GM12878 (cell line): ENCODE measurements around the gene SSUH2. TPM values are rescaled to one million over a fixed set of nuclear protein-coding genes. Genes with fewer than 3 reads are reported as not detected.

ENCODE experiments used
- ATAC-seq: fragments of 200-7000 bp; cut with Tn5 transposase; 3 replicates; pipeline ENCODE4 v1.9.1; 2020; ENCODE audit warnings: mild to moderate bottlenecking, moderate library complexity
- BruUV-seq: library from RNA; stranded (reverse); fragments of 400-500 nt; replicated peaks from 2 replicates; lab custom pipeline; 2021; lab: Mats Ljungman, UMichigan
- CTCF ChIA-PET: fragments of 300-600 bp; sonication (Branson Sonifier 250); formaldehyde crosslinking; extraction: SDS; loops from one replicate; lab custom pipeline; 2021; ENCODE audit warnings: inconsistent platforms; lab: Yijun Ruan, JAX
- POLR2A ChIA-PET: fragments of 350-600 bp; formaldehyde crosslinking; extraction: SDS; loops from one replicate; lab custom pipeline; 2021; ENCODE audit warnings: inconsistent platforms; lab: Charles Lee
- RAD21 ChIA-PET: fragments of 300-600 bp; sonication (Branson Sonifier 250); formaldehyde crosslinking; loops from one replicate; lab custom pipeline; 2023; ENCODE audit warnings: antibody characterized with exemption; ENCODE audit not compliant: unreplicated experiment; lab: Charles Lee
- SMC1A ChIA-PET: fragments of 300-600 bp; sonication (Branson Sonifier 250); formaldehyde crosslinking; loops from one replicate; lab custom pipeline; 2023; ENCODE audit not compliant: unreplicated experiment, uncharacterized antibody; lab: Charles Lee
- DNase-seq: peaks from one replicate; pipeline ENCODE4 v3.0.0-alpha.2; 2011; ENCODE audit warnings: low read depth, low spot score
- FAIRE-seq: peaks from 3 replicates; lab custom pipeline; 2011; peaks lifted over from hg19 to GRCh38; lab: Jason Lieb, UNC
- H2AFZ ChIP-seq: 2 replicates; pipeline ENCODE4 v1.6.0; 2011; ENCODE audit warnings: low read depth, low read length, control low read depth; ENCODE audit not compliant: control insufficient read depth
- H3K27ac ChIP-seq: 2 replicates; pipeline ENCODE4 v1.5.1; 2011; ENCODE audit warnings: control low read depth; ENCODE audit not compliant: control insufficient read depth, insufficient read depth
- H3K27me3 ChIP-seq, 2 experiments: replicated peaks in 1 of 2; 2 replicates each; pipeline versions ENCODE4 v1.6.0 to v1.6.1; 2011; ENCODE audit warnings: low read length in 1 of 2; ENCODE audit not compliant: control insufficient read depth in 2 of 2, insufficient read depth in 2 of 2
- H3K36me3 ChIP-seq, 2 experiments: 2 replicates each; pipeline ENCODE4 v1.5.1; 2011; ENCODE audit warnings: low read length in 1 of 2; ENCODE audit not compliant: control insufficient read depth in 2 of 2, insufficient read depth in 2 of 2
- H3K4me1 ChIP-seq: 2 replicates; pipeline ENCODE4 v1.6.1; 2011; ENCODE audit warnings: mild to moderate bottlenecking, low read length, moderate library complexity, mixed read lengths; ENCODE audit not compliant: control insufficient read depth, insufficient read depth
- H3K4me2 ChIP-seq: 2 replicates; pipeline ENCODE4 v1.6.0; 2011; ENCODE audit warnings: control low read depth; ENCODE audit not compliant: control insufficient read depth, insufficient read depth
- H3K4me3 ChIP-seq: fragments of 200-600 bp; sonication (generic); 2 replicates; pipeline ENCODE4 v1.5.1; 2016
- H3K79me2 ChIP-seq: 2 replicates; pipeline ENCODE4 v1.6.0; 2011; ENCODE audit warnings: low read length; ENCODE audit not compliant: control insufficient read depth, insufficient read depth
- H3K9ac ChIP-seq: 2 replicates; pipeline ENCODE4 v1.8.0; 2011; ENCODE audit warnings: low read length, control low read depth, mixed read lengths; ENCODE audit not compliant: control insufficient read depth, insufficient read depth
- H3K9me3 ChIP-seq: replicated peaks from 3 replicates; pipeline ENCODE4 v1.5.1; 2011; ENCODE audit warnings: mild to moderate bottlenecking, low read length; ENCODE audit not compliant: control insufficient read depth, insufficient read depth
- H4K20me1 ChIP-seq: 2 replicates; pipeline ENCODE4 v1.6.0; 2011; ENCODE audit not compliant: control insufficient read depth, insufficient read depth
- ATF3 ChIP-seq: IDR thresholded peaks from 2 replicates; pipeline ENCODE4 v1.6.1; 2011; ENCODE audit warnings: low read depth, mild to moderate bottlenecking, low read length, moderate library complexity, borderline replicate concordance; ENCODE audit errors: extremely low read depth
- FOS ChIP-seq: IDR thresholded peaks from 3 replicates; pipeline ENCODE4 v1.6.1; 2011; ENCODE audit warnings: borderline replicate concordance; ENCODE audit not compliant: insufficient read length; ENCODE audit errors: extremely low read depth
- IRF3 ChIP-seq: fragments of 450-650 bp; IDR thresholded peaks from 2 replicates; pipeline ENCODE4 v1.6.1; 2014; ENCODE audit warnings: mild to moderate bottlenecking
- IRF5 ChIP-seq: fragments of 450-650 bp; IDR thresholded peaks from 2 replicates; pipeline ENCODE4 v1.6.1; 2017; ENCODE audit warnings: borderline replicate concordance
- JUNB ChIP-seq: IDR thresholded peaks from 2 replicates; pipeline ENCODE4 v1.6.1; 2016; ENCODE audit warnings: antibody characterized with exemption, mild to moderate bottlenecking
- KAT2A ChIP-seq: conservative IDR thresholded peaks from 2 replicates; pipeline ENCODE4 v1.6.1; 2011; ENCODE audit warnings: low read depth, low read length; ENCODE audit not compliant: control insufficient read depth
- MTA2 ChIP-seq: fragments of 450-650 bp; IDR thresholded peaks from 2 replicates; pipeline ENCODE4 v1.6.1; 2016; ENCODE audit warnings: low read depth, mild to moderate bottlenecking, moderate library complexity
- MXI1 ChIP-seq: fragments of 150-350 bp; IDR thresholded peaks from 2 replicates; pipeline ENCODE4 v1.6.1; 2011; ENCODE audit warnings: low read depth, mild to moderate bottlenecking, inconsistent platforms, low read length, improper control_type of control experiment
- NR2C1 ChIP-seq: fragments of 450-650 bp; IDR thresholded peaks from 2 replicates; pipeline ENCODE4 v1.6.1; 2017; ENCODE audit warnings: antibody characterized with exemption, mild to moderate bottlenecking, moderate library complexity
- NR2C2 ChIP-seq: IDR thresholded peaks from 2 replicates; pipeline ENCODE4 v1.6.1; 2011; ENCODE audit warnings: borderline replicate concordance, low read depth; ENCODE audit not compliant: control insufficient read depth, insufficient read length
- RUNX3 ChIP-seq: IDR thresholded peaks from 2 replicates; pipeline ENCODE4 v1.6.1; 2012; ENCODE audit warnings: low read length, inconsistent platforms
- USF1 ChIP-seq: IDR thresholded peaks from 2 replicates; pipeline ENCODE4 v1.6.1; 2011; ENCODE audit warnings: borderline replicate concordance, low read depth, mild to moderate bottlenecking, moderate library complexity, mixed read lengths, low read length; ENCODE audit not compliant: insufficient read depth; ENCODE audit errors: extremely low read length
- ZBED1 ChIP-seq: IDR thresholded peaks from 2 replicates; pipeline ENCODE4 v1.6.1; 2016; ENCODE audit warnings: borderline replicate concordance
- ZNF687 ChIP-seq: fragments of 450-650 bp; IDR thresholded peaks from 2 replicates; pipeline ENCODE4 v1.6.1; 2017; ENCODE audit warnings: mild to moderate bottlenecking, moderate library complexity
- WGBS: methylation state at CpG from one replicate; pipeline ENCODE4 v1.1.6; 2016; ENCODE audit warnings: low lambda C conversion rate; ENCODE audit not compliant: insufficient replicate concordance, insufficient coverage; ENCODE audit errors: missing lambda C conversion rate; 5-methylcytosine and 5-hydroxymethylcytosine counted together
- in situ Hi-C: fragments of 300-500 bp; cut with MboI; formaldehyde crosslinking; loops from 9 replicates; pipeline ENCODE4 v1.14.3; 2018; ENCODE audit warnings: mixed read lengths
- intact Hi-C: fragments of 100-400 bp; cut with micrococcal nuclease; formaldehyde crosslinking; loops from one replicate; pipeline ENCODE4 v1.14.2; 2022; ENCODE audit not compliant: unreplicated experiment
- polyA plus RNA-seq, 11 experiments: library from polyadenylated mRNA; depleted of rRNA in 4 of 11; unstranded in 6 of 11; stranded (reverse) in 5 of 11; fragments of >200 nt; fragmentation: Nextera tagmentation in 4 of 11; fragmentation: Illumina TruSeq in 1 of 11; extraction: Ambion mirVana in 4 of 11; extraction: Trizol in 1 of 11; gene quantifications; 1 replicate in 1 of 11; 2 replicates in 10 of 11; pipeline versions ENCODE4 v1.2.1 to v1.2.3, GENCODE V29; 2011 to 2016; ENCODE audit warnings: inconsistent platforms in 2 of 11, missing spikeins in 2 of 11, low read depth in 1 of 11
- total RNA-seq, 4 experiments: library from RNA; depleted of rRNA in 3 of 4; stranded (reverse); fragments of >200 nt in 3 of 4; fragmentation: Illumina TruSeq in 1 of 4; extraction: Trizol in 1 of 4; gene quantifications; 2 replicates each; pipeline versions ENCODE4 v1.2.1 to v1.2.3, GENCODE V29; 2013 to 2021

SSUH2 gene
- total and polyA plus RNA-seq, 10 of the 15 experiments (the other 5 are each of a cell fraction or from before 2014, with no cell fraction given), result 0.09 to 0.26 TPM; not detected in 8

GRCh38 chr3:8589880-8590556 is 54.6 kb downstream of the SSUH2 start:
- Histone ChIP-seq H3K27ac (no peak overlapping the region), H2AFZ (no peak overlapping the region), H3K4me2 (no peak overlapping the region), H3K4me1 (no peaks in the 10 kb centered on the region), H3K9ac (no peak overlapping the region), H3K27me3 (no peaks in the 10 kb centered on the region), H3K9me3 (no peaks in the 10 kb centered on the region), H3K79me2 (no peaks in the 10 kb centered on the region), H4K20me1 (no peaks in the 10 kb centered on the region), H3K36me3 (no peaks in the 10 kb centered on the region), H3K4me3 (no peak overlapping the region)
- ATAC-seq, result no peak
- no peak for DNase-seq
- in situ Hi-C loops (no loop called here), intact Hi-C loops (no loop called here)
- ChIA-PET SMC1A (no interaction called here), CTCF (no interaction called here), RAD21 (no interaction called here), POLR2A (no interaction called here)
- no TSS peak for BruUV-seq
- no peak for FAIRE-seq
- WGBS, result 53% methylated on average over 6 of the region's 6 CpGs
- TF ChIP-seq KAT2A (no peak), ZBED1 (no peak), ZNF687 (no peak), MXI1 (no peak), USF1 (no peak), ATF3 (no peak), IRF5 (no peak), JUNB (no peak), RUNX3 (no peak), MTA2 (no peak), NR2C2 (no peak), FOS (no peak), IRF3 (no peak), NR2C1 (no peak)
